DMS 273 treated with DMSO at 0.1 percent for 48 hours (cell line): ENCODE measurements around the gene GNAQ.
"Not testable (repeated sequence)": the region's sequence is repeated elsewhere in the genome, so short reads cannot be mapped to it uniquely, and the experiment has no call there.

Experiments
- DNase-seq: peaks from one replicate; lab custom pipeline; 2025; lab: John Stamatoyannopoulos, UW

Gene GNAQ

DNA sequence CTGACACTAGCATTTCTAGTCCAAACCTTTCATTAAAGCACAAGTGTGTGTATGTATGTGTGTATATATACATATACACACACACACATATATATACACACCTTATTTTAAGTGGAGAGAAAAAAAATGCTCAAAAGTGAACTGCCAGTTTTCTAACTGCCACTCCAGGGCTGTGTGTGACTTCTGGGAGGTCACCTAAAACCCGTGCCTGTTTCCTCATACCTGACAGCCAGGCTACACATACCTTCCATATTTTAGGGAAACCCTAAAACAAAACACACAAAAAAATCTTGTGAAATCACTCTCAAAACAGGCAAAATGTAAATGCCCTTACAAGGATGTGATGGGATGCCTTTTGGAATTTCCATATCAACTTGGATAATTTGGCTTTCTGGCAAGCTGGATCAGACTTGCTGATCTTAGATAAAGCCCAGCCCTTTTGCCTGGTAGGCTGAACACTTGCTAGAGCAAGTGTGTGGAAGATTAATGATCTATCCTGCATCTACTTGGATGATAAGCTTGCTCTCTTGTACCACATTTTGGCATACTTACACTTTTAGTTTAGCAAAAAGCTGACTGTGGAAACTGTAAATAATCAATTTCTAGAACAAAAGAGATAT, 127.8 kb downstream of the GNAQ start:
- DNase-seq = no peak

DNA sequence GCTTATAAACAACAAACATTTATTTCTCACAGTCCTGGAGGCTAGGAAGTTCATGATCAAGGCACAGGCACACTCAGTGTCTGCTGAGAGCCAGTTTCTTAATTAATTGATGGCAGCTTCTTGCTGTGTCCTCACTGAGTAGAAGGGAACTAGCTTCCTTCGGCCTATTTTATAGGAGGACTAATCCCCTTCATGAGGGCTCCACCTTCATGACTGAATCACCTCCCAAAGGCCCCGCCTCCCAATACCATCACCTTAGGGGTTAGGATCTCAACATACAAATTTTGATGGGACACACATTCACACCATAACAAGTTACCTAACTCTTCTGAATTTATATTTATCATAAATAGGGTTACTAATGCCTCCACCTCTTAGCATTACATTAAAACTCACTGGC, 129.8 kb downstream of the GNAQ start:
- DNase-seq = no peak

DNA sequence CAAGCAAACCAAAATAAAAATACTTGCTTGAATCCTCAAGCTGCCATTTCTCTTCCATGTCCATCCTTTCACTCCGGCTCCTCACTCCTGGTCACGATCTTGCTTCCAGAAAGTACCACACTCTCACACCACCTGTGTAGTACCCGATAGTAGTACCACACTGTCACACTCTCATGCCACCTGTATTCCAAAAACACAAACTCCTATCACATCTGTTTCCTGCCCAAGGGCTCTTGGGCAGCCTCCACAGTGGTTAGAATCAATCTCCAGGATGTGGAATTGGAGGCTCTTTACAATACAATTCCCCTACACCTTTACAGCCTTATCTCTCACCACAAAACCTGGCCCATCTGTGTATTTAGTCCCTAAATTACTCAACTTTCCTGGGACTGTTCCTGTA, 130.6 kb downstream of the GNAQ start:
- DNase-seq = no peak

DNA sequence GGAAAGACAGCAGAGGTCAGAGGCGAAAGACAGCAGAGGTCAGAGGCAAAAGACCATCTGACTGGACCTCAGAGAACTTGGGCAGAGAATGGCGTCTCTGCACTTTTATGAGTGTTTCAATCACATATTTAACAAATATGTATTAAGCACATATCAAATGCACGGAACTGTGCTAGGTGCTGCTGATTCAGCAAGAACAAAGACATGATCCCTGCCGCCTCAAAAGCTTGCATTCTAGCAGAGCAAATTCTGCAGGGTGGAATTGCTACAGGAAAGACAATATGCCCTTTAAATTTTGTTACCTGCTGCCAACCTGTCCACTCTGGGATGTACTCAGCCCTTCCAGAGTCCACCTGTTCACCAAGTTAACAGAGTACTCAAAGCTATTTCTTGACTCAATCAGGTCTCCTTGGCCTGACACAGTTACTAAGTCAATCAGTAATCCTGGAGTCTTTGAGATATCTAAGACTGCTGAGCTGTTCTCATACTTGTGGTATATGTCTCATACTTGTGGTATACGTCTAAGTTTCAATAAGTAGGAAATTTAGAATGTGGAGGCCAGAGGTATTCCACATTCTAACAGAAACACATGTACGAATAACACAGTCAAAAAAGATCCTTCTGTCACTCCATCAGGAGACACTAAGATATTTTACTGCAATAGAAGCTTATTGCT, 131.8 kb downstream of the GNAQ start:
- DNase-seq = no peak

DNA sequence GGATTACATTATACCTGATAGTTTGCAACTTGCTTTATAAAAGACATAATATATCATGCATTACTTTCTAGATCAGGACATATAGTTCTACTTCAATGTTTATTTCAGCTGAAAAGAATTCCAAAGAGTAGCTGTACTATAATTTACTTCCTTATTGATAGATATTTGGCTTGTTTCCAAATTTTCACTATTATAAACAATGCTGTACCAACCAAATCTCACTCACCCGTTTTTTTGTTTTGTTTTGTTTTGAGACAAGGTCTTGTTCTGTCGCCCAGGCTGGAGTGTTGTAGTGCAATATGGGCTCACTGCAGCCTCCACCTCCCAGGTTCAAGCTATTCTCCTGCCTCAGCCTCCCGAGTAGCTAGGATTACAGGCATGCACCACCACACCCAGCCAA, 132.7 kb downstream of the GNAQ start:
- DNase-seq = no peak

DNA sequence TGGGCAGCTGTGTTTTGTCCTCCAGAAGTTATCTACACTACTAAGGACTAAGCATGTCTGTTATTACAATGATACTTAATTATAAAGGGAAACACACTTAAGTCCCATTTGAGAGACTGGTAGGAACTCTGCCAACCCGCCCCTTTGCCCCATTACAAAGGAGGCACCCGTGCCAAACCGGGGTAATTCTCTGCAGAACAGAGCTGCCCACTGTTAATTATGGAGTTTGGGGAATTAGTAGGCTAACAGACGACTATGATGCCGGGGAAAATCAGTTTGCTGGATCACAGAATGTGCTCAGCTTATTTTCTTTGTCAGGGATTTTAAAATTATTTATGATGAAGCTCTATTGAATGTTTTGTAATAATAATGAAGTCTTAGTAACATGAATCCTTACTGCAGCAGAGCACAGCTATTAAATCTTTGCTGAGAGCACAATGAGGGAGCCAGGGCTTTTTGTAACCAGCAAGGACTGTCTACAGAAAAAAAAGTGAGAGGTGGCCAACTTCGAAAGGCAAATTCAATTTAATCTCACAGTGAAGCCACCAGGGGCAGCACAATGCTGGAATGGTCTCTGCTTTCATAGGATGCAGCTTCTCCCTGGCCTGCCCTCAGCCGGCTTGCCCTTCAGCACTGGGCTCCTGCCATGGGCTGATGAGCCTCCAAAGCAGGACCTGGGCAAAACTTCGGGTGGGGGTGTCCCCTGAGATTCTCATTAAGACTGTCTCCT, 134.5 kb downstream of the GNAQ start:
- no peak for DNase-seq

DNA sequence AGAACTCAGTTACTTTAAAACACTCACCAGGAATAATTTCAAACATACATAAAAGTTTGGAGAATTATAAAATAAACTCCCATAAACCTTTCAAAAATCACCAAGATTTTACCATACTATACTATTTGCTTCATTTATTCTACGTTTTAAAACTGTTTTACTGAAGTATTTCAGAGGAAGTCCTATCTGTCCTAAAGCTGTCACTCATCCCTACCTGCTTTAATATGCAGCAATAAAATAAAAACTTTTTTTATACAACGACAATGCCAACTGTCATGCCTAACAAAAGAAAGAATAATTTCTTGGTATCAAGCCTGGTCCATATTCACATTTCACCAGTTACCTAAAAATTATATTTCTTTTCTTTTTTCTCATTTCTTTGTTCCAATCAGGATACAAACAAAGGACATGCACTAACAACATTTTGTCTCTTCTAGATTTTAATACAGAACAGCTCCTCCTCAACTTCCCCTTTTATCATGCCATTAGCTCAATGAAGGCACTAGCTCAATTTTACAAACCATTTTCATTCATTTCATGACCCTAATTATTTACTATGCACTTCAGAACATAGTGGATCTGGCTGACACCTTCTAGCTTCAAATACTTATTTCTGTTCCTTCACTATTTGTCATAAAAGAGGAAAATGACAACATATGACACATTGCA, 135.2 kb downstream of the GNAQ start:
- no peak for DNase-seq

DNA sequence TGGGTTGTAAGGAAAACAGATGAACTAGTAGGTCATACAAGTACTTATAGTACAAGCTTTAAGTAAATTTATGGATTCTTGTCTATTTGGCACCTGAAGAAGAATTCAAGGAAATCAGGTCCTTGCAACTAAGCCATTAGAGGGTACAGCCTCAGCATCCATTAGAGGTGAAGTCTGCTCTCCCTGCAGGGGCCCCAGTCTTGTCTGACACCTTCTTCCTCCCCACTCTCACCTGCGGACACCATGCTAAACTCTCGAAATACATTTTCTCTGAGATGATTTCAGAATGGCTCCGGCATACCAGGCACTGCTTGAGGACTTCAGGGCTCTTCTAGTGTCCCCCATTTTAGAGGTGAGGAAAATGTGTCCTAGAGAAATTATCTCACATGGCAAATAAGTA, 137.9 kb downstream of the GNAQ start:
- DNase-seq = no peak

DNA sequence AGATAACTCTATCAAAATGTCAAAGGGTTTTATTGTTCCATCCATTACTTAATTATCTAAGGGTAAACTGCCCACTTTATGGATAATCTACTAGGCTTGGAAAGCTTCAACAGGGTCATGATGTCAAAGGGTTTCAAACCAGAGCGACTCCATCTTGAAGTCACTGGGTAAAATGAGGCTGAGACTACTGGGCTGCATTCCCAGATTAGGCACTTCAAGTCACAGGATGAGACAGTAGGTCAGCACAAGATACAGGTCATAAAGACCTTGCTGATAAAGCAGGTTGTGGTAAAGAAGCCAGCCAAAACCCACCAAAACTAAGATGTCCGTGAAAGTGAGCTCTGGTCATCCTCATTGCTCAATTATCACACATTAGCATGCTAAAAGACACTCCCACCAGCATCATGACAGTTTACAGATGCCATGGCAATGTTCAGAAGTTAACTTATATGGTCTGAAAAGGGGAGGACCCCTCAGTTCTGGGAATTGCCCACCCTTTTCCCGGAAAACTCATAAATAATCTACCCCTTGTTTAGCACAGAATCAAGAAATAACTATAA, 138.6 kb downstream of the GNAQ start:
- no peak for DNase-seq

DNA sequence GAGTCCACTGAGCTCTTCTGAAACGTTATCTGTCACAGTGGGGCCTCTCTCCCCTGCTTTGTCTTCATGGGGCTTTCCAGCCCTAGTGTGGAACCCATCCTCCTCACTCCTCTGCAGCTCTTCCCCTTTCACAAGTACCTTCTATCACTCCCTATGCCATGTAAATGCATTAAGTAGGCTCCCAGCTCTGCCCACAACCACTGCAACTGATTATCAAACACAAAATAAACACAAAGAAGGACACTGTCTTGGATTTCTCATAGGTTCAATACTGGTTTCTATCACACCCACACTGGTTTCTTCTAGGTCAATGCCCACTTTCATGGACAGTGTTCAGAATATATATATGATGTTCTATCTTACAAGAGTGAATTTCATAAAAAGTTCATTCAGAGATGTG, 139.4 kb downstream of the GNAQ start:
- DNase-seq = no peak

DNA sequence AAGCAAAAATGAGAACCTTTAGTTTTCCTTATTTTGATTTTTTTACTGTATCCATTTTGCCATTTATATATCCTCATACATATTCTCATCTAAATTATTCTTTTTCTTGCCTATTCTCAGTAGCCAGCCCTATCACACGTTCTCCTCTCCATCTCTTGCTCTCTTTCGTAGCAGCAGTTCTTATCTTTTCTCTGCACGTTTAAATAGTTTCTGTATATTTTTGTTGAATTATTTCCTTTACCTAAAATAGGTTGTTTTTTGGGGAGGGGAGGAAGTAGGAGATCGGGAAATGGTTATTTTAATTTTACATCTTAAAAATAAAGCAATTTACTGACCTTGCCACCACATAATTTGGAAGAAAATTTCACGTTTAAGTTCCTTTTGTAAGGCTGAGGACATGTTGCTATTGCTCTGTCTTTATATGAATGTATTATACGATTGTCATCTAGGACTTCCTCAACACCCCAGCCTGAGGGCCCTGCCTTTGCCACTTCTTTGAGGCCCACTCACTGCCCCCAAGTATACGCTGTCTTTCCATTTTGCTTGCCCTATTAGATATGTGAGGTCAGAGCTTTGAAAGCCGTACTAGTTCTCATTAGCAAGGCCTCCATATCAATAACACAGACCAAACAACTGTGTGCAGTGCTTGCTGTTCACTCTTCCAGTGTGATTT, 140.3 kb downstream of the GNAQ start:
- DNase-seq = no peak

DNA sequence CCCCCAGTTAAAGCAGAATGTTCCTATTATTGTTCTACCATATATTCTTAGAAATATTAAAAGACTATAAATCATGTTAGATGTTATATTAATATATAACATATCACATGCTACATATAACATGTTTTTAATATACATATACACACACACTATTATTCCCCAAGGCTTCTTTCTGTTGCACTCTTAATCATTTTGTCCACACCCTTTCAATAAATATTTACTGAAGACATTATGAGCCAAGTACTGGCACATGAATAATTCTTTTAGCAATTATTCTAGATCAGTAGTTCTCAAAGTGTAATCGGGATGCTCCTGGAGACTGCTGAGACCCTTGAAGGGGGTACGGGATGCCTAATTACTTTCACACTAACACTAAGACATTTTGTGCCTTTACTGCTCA, 143.9 kb downstream of the GNAQ start:
- DNase-seq = no peak

DNA sequence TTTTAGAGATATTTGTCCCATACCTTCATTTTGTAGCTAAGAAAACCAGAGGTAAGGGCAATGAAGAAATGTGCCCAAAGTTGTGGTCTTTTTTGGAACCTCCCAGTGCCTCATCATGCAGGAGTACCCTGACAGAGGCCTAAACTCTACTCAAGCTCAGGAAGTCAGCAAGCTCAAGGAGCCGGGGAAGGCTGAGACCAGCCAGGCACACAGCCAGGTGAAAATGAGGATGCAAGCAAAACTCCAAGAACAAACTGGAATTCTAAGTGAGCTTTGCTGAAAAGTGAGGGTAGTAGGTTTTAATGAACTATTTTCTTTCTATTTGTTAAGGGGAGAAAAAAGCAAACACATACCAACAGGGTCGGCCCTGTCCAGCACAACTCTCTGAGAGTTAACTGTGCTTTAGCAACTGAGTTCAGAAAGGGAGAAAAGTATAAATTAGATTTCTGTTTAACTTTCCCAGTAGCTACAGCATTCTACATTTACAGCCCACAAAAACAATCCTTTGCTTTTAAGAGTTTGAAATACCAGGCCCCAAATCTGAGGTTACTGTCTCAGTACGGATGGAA, 146.4 kb downstream of the GNAQ start:
- DNase-seq = no peak

DNA sequence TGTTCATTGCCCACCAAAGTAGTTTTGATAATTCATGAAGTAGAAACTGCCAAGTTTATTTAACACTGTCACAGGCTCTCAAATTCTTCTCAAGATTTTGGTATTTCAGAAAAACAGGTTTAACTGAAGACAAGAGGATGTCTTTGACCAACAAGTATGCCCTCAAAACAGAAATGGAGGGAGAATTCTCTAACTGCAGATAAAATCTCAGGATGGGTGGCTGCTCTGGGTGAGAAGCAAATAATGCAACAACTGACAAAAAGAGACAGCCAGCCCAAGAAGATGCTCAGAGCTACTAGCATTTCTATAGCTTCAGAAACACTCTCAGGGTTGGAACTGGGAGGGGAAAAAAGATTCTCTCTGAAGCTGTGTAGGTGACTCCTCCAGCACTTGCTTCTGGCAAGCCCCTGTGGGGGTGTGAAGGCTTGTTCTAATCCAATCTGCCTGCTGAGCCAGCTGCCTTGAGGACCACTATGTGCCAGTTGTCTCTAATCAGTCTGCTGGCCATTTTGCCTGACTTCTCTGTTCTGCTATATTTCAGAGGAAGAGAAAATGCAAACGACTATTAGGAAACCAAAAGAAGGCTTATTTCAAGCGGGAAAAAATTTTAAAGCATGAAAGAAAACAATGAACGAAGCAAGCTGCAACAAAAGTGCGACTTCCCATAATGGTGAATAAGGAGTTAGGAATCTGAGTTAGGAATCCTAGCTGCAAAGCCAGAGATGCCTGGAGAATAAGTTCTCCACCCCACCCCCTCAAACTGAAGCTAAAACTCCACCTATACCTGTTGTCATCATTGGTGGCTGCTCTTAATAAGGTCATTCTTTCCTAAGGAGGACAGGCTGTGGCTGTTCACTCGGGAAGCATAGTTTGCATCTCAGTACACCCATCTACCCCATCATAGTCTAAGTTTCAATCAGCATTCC, 147.5 kb downstream of the GNAQ start:
- DNase-seq = no peak

DNA sequence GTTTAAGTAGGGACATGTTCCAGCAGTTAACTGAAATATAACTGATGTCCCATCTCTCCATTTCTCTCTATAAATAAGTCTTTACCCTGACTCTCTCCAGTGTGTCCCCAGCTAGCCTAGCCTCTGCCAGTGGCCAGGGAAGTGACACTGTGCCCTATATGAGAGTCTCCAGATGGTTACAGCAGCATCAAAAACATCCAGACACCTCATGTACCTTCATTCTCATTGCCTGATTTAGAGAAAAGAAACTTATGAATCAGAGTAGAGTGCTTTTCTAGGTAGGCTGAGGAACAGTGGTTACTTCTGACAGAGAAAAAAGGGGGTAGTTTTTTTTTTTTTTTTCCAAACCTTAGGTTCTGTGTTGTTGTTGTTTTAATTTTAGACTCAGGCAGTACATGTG, 148.5 kb downstream of the GNAQ start:
- DNase-seq = no peak

DNA sequence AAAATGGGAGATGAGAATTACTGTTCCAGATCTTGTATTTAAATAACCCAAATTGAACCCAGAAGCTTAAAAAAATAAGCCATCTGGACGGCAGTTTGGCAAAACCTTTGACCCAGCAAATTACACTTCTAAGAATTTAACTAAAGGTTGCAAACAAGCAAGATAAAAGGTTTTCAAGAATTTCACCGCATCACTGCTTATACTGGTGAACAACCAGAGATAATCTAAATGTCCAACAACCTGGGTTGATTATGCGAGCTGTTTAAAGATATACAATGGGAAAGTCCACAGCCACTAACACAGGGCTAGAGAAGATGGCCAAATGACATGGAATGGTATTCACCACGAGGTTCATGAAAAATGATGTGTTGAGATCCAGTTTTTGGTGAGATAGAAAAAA, 149.3 kb downstream of the GNAQ start:
- DNase-seq = no peak

DNA sequence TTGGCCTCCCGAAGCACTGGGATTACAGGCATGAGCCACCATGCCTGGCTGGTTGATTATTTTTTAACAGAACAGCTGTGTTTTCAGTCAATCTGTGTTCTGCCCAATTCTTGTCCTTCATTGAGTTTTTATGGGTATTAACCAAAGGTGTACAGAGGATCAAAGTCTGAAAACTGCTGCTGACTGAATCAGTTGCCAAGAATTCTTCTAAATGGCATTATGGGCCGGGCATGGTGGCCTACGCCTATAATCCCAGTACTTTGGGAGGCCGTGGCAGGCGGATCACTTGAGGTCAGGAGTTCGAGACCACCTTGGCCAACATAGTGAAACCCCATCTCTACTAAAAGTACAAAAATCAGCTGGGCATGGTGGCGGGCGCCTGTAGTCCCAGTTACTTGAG, 150.0 kb downstream of the GNAQ start:
- DNase-seq = not testable (repeated sequence)

DNA sequence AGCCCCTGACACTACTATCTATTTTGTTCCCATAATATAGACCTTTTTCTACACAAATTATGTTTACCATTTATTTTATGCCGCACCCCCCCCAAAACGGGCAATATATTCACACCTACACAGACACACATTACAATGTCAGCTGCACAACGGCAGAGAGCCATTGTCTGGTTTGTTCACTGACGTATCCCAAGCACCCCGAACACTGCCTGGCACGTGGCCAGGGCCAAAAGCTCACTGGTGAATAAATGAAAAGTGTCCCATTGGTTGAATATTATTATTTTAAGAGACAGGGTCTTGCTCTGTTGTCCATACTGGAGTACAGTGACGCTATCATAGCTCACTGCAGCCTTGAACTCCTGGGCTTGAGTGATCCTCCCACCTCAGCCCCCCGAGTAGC, 150.5 kb downstream of the GNAQ start:
- DNase-seq = no peak

DNA sequence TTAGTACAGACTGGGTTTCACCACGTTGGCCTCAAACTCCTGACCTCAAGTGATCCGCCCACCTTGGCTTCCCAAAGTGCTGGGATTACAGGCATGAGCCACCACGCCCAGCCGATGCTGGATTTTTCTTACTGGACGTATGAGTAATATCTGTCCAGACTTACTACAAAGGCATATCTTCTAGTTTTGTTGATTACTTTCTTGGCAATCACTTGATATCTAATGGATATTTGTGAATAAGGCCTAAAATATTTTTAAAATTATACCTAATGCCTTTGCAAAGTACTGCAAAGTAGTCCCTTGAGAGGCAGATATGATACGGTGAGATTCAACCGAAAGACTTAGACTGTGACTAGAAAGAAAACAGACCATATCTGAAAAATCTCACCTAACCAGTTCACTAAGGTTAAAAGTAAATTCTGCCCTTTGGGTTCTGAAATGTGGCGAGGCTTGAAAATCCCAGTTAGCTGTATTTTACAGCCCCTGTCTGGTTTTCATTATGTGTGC, 152.1 kb downstream of the GNAQ start:
- DNase-seq = no peak

DNA sequence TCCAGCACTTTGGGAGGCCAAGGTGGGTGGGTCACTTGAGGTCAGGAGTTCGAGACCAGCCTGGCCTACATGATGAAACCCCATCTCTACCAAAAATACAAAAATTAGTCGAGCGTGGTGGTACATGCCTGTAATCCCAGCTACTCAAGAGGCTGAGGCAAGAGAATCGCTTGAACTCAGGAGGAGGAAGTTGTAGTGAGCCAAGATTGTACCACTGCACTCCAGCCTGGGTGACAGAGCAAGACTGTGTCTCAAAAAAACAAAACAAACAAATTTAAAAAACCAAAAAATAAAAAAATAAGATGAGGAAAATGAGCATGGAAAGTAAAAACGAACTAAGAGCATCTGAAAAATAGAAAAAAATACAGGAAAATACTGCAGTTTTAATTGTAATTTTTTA, 152.8 kb downstream of the GNAQ start:
- not testable (repeated sequence) for DNase-seq
